ENCODE measurements around the gene TEC.

The TEC gene

GRCh38 chr4:48110452-48110978 lies 159.1 kb downstream of the TEC start:
- no peak for DNase-seq (ENCODE audit: extremely low read depth, low read depth)

DNA sequence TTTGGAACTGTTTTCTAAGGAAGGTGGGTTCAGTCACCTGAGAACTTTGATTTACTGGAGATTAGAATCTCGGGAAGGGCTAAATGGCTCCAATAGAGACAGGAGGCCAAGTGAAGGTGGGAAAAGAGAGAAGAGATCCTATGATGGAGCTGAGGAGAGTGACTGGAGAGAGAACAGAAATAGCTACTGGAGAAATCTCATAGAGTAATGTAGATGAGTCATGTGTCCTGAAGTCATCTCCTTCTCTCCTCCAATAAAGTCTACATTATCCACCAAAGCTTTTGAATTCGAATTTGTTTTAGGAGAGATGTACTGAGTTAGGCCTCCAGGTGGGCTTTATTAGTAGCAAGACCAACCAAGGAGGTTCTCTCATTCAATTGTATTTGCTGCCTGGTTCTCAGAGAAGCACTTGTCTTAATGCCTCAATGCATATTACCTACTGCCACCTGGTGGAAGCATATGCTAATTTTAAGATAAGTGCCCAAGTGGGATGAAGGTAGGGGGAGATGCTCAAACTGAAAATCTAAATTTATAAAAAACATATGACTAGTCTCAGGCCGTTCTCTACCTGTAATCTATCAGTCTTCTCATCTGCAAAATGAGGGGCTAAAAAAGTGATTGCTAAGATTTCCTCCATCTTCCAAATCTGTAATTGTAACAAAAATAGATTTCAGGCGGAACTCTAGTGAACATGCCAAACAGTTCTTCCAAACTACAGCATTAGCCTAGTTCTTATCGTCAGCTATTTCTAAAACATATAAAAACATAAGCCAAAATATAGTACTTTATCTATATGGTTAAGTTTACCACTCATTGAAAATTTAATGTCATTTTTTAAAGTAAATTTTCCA lies 160.0 kb downstream of the TEC start:
- TF ChIP-seq, protein P1, sequence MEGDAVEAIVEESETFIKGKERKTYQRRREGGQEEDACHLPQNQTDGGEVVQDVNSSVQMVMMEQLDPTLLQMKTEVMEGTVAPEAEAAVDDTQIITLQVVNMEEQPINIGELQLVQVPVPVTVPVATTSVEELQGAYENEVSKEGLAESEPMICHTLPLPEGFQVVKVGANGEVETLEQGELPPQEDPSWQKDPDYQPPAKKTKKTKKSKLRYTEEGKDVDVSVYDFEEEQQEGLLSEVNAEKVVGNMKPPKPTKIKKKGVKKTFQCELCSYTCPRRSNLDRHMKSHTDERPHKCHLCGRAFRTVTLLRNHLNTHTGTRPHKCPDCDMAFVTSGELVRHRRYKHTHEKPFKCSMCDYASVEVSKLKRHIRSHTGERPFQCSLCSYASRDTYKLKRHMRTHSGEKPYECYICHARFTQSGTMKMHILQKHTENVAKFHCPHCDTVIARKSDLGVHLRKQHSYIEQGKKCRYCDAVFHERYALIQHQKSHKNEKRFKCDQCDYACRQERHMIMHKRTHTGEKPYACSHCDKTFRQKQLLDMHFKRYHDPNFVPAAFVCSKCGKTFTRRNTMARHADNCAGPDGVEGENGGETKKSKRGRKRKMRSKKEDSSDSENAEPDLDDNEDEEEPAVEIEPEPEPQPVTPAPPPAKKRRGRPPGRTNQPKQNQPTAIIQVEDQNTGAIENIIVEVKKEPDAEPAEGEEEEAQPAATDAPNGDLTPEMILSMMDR (IDR thresholded peaks at IDR 0.05; ENCODE audit: low read depth, low read length): peak; percentile 47
- no peak for DNase-seq (ENCODE audit: extremely low read depth, low read depth)

More at GRCh38 chr4:48110452-48110978, 159.1 kb downstream of the TEC start:
- TF ChIP-seq, protein P1 (IDR thresholded peaks at IDR 0.05; ENCODE audit: low read depth, low read length): no peak

DNA sequence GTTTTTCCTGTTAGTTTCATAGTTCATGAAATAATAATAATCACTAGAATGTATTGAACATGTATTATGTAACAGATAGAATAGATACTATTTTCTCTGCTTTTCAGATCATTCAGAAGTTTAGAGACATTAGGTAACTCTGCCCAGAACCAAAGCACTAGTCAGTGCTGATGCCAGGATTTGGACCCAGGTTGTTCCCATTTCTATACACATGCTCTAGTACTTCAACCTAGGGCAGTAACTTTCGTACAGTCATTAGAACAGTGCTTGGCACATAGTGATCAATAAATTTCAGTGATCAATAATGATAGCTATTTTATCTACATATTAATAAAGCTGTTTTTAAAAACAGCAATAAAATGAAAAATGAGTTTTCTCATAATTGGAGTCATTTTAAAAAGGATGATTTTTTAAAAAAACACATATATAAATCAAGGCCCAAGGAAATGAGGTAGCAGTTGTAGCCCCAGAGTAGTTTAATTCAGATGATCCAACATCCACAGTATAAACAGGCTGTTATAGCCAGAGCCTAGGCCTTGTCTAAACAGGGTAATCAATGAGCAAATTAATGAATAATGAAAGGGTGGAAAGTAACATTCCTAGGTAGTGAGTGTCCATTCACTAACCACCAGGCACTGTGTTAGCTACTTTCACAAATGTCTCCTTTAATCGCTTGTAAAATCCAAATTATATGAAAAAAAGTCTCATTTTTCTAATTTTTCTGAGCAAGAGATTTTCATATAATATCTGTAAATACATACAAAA lies 161.1 kb downstream of the TEC start:
- TF ChIP-seq, protein P1 (IDR thresholded peaks at IDR 0.05; ENCODE audit: low read depth, low read length): no peak

GRCh38 chr4:48105230-48105629 lies 164.4 kb downstream of the TEC start:
- TF ChIP-seq, protein P1 (IDR thresholded peaks at IDR 0.05; ENCODE audit: low read depth, low read length): no peak
- DNase-seq (ENCODE audit: extremely low read depth, low read depth): no peak

More for the DNA sequence above, 161.1 kb downstream of the TEC start:
- DNase-seq (ENCODE audit: extremely low read depth, low read depth): no peak

DNA sequence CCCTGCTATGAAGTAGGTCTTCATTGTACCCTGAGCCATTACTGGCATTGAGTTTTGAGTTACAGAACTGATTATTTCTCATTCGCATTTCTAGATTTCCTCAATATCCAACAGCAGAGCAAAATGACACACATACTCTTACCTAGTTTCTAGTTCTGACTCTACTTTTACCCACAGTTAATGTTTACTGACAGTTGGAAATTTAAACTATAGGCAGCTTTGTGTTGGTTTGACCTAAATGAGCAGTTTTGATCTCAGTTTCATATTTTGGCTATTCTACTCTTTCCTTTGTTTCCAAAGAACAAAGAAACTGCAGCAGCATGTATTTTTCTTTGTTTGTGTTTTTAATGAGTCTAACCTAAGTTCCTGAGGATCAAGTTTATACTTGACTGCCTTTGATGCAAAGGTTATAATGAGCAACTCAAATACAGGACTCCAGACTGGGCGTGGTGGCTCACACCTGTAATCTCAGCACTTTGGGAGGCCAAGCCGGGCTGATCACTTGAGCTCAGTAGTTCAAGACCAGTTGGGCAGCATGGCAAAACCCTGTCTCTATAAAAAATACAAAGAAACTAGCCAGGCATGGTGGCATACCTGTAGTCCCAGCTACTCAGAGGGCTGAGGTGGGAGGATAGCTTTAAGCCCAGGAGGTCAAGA lies 166.0 kb downstream of the TEC start:
- DNase-seq (ENCODE audit: extremely low read depth, low read depth): no peak
- TF ChIP-seq, protein P1 (IDR thresholded peaks at IDR 0.05; ENCODE audit: low read depth, low read length): no peak

DNA sequence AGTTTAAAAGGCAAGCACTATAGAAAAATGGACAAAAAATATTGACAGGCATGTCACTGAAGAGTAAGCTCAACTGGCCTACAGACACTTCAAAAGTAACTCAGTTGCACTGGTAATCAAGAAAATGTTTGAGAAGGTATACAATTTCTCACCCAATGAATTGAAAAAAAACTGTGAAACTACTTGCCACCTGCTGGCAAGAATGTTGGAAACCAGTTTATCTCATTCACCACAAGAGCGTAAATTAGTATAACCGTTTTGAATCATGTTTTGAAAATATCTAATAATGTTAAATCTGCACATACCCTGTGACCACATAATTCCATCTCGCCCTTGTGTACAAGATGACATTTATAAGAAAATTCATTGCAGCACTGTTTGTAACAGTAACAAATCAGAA lies 167.3 kb downstream of the TEC start:
- TF ChIP-seq, protein P1 (IDR thresholded peaks at IDR 0.05; ENCODE audit: low read depth, low read length): no peak
- DNase-seq (ENCODE audit: extremely low read depth, low read depth): no peak

Measured in AG09319 (cell line).